ENCODE measurements around the gene GABRB3. TPM values are rescaled to one million over a fixed set of nuclear protein-coding genes. Genes with fewer than 3 reads are reported as not detected.
"Not testable (repeated sequence)": the region's sequence is repeated elsewhere in the genome, so short reads cannot be mapped to it uniquely, and the experiment has no call there.

Gene GABRB3
- total RNA-seq, 2 donors from 2014 or later = not detected

DNA sequence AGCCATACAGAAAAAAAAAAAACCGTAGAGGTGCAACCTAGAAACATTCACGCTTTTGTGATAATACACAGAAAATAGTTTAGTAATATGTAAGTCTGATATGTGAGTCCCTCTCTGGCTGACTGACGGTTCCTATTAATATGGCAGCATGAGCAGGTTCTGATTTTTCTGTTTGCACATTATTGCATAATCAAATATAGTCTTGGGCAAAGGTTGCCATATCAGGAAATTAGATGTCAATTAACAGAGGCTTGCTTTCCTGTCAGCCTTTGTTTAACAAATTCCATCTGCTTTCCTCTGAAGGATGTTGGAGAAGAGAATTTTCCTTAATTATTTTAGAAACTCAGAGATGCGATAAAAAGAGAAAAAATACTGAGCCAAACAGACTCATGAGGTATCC, 14.8 kb downstream of the GABRB3 start:
- no peak for DNase-seq (ENCODE audit: low spot score in 2 of 2)
- Mint-ChIP-seq H3K36me3 (peaks cover 0 to 6% of the 10 kb centered on the region in 2 donors), H3K9me3 (peaks cover 8 to 20% of the 10 kb centered on the region in 2 donors), H3K27ac (no peak overlapping the region)
- no peak for ATAC-seq

GRCh38 chr15:26757141-26757540, 15.7 kb downstream of the GABRB3 start:
- H3K36me3 Mint-ChIP-seq = peaks cover 0 to 10% of the 10 kb centered on the region in 2 donors
- H3K9me3 Mint-ChIP-seq = peaks cover 13 to 20% of the 10 kb centered on the region in 2 donors
- DNase-seq (ENCODE audit: low spot score in 2 of 2) (no peak), ATAC-seq (no peak)
- H3K27ac Mint-ChIP-seq = no peak overlapping the region

- ATAC-seq (no peak), DNase-seq (ENCODE audit: low spot score in 2 of 2) (no peak)
- Mint-ChIP-seq H3K9me3 (peaks cover 6 to 19% of the 10 kb centered on the region in 2 donors), H3K27ac (no peak overlapping the region), H3K36me3 (no peaks in the 10 kb centered on the region)
Measured at GRCh38 chr15:26744894-26745293, 28.0 kb downstream of the GABRB3 start.

- no peak for ATAC-seq
- no peak for DNase-seq (ENCODE audit: low spot score in 2 of 2)
- H3K36me3 Mint-ChIP-seq = no peaks in the 10 kb centered on the region
- peaks cover 14% of the 10 kb centered on the region in 2 donors for H3K9me3 Mint-ChIP-seq
- H3K27ac Mint-ChIP-seq = no peak overlapping the region
Measured at GRCh38 chr15:26739791-26740190, 33.1 kb downstream of the GABRB3 start.

- ATAC-seq (no peak), DNase-seq (ENCODE audit: low spot score in 2 of 2) (no peak)
- Mint-ChIP-seq H3K27ac (no peak overlapping the region), H3K9me3 (peaks cover 14 to 16% of the 10 kb centered on the region in 2 donors), H3K36me3 (no peaks in the 10 kb centered on the region)
Measured at GRCh38 chr15:26738996-26739395, 33.9 kb downstream of the GABRB3 start.

DNA sequence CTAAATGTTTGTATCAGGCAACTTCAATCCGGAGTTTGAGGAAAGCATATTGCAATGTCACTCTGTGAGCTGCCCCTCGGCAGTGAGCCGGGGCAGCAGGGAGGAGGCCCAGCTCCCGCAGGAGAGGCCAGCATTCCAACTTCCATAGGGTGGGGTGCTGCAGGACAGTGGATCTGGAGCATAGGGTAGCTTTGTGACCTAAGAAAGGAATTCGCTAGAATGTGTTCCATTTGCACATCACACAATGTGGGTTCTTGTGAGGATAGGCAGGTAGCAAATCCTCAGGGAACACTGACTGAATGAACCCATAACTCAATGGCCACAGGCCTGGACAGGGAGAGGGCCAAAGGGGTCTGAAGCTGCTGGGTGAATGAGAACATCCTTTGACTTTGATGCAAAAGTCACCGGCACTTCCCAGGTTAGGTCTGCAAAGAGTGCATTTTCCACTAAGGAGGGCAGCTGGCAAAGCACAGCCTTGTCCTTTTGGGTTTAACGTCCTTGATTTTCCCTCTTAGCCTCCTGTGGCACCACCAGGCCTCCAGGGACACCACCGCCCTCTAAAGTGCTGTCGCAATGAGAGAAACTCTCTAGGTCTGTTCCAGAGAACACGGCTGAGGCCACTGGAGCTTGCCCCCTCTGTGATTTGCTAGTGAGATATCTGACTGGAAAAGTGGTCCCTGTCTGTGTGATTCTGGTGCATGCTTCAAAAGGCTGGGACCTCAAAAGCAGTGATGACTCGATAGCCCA, 36.2 kb downstream of the GABRB3 start:
- Mint-ChIP-seq H3K27ac (no peak overlapping the region), H3K36me3 (peaks cover 6% of the 10 kb centered on the region in 2 donors), H3K9me3 (peaks cover 11 to 17% of the 10 kb centered on the region in 2 donors)
- no peak for DNase-seq (ENCODE audit: low spot score in 2 of 2)
- ATAC-seq = no peak

GRCh38 chr15:26731965-26732364, 40.9 kb downstream of the GABRB3 start:
- Mint-ChIP-seq H3K9me3 (peaks cover 13 to 31% of the 10 kb centered on the region in 2 donors), H3K27ac (no peak overlapping the region), H3K36me3 (peaks cover 7 to 11% of the 10 kb centered on the region in 2 donors)
- DNase-seq (ENCODE audit: low spot score in 2 of 2) (no peak), ATAC-seq (no peak)

- no peak for DNase-seq (ENCODE audit: low spot score in 2 of 2)
- H3K36me3 Mint-ChIP-seq = peaks cover 7 to 11% of the 10 kb centered on the region in 2 donors
- peaks cover 13 to 36% of the 10 kb centered on the region in 2 donors for H3K9me3 Mint-ChIP-seq
- no peak overlapping the region for H3K27ac Mint-ChIP-seq
- ATAC-seq = no peak
Measured at GRCh38 chr15:26729581-26729980, 43.3 kb downstream of the GABRB3 start.

DNA sequence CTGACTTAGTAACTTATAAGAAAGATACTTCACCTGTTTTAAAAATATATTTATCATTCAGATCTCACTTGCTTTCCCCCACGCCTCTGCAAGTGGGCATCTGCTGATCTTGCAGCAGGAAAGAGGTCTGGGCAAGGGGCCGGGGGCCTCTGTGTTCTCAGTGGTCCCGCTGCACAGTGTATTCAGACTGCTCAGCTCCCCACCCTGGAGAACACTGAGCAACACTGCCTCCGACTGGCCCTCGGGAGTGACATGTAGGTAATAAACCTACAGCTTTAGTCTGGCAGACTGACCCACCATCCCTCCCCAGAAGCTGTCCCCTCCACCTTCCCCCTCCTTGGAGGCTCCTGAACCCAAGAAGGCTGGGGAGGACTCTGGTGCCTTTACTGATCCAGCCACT, 43.8 kb downstream of the GABRB3 start:
- Mint-ChIP-seq H3K27ac (no peak overlapping the region), H3K9me3 (peaks cover 13 to 40% of the 10 kb centered on the region in 2 donors), H3K36me3 (peaks cover 7 to 11% of the 10 kb centered on the region in 2 donors)
- DNase-seq (ENCODE audit: low spot score in 2 of 2) (no peak), ATAC-seq (no peak)

GRCh38 chr15:26724381-26725150, 48.3 kb downstream of the GABRB3 start:
- no peak overlapping the region for H3K27ac Mint-ChIP-seq
- peaks cover 7 to 32% of the 10 kb centered on the region in 2 donors for H3K9me3 Mint-ChIP-seq
- ATAC-seq = no peak
- no peak for DNase-seq (ENCODE audit: low spot score in 2 of 2)
- peaks cover 0 to 8% of the 10 kb centered on the region in 2 donors for H3K36me3 Mint-ChIP-seq

- no peak overlapping the region for H3K27ac Mint-ChIP-seq
- DNase-seq (ENCODE audit: low spot score in 2 of 2) = no peak
- peaks cover 15 to 35% of the 10 kb centered on the region in 2 donors for H3K9me3 Mint-ChIP-seq
- no peak for ATAC-seq
- H3K36me3 Mint-ChIP-seq = peaks cover 0 to 14% of the 10 kb centered on the region in 2 donors
Measured at GRCh38 chr15:26722621-26723160, 50.2 kb downstream of the GABRB3 start.

DNA sequence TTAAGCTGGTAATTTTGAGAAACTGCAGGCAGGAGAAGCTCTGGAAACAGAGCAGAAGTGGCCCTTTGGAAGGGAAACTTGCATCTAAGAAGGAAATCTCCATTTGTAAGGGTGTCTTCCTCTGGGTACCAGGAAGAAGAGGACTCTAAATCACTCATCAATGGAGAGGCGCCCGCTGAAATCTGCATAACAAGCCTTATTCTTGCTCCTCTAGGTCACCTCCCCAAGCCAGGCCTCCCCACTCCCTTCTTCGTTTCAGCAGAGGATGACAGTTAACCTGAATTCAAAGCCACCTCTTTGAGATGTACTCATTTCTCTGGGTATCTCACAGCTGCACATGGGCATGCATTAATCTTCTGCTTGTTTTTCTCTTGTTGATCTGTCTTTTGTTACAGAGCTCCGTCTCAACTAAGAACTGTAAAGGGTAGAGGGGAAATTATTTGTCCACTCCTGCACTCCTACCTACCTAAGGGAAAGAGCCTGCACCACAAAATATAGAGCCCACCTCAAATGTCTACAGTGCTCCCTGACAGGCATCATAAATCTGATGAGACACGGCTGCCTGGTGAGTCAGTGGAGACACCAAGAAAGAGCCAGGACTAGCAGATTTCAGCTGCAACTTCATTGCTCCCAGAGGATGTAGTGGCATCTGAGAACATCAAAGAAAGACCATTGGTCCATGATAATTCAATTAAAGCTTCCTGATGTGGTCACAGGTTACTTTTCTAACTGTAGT, 51.5 kb downstream of the GABRB3 start:
- peaks cover 0 to 14% of the 10 kb centered on the region in 2 donors for H3K36me3 Mint-ChIP-seq
- H3K9me3 Mint-ChIP-seq = peaks cover 22 to 34% of the 10 kb centered on the region in 2 donors
- no peak for DNase-seq (ENCODE audit: low spot score in 2 of 2)
- ATAC-seq = no peak
- no peak overlapping the region for H3K27ac Mint-ChIP-seq

- no peak for ATAC-seq
- peaks cover 22 to 30% of the 10 kb centered on the region in 2 donors for H3K9me3 Mint-ChIP-seq
- H3K27ac Mint-ChIP-seq = no peak overlapping the region
- no peak for DNase-seq (ENCODE audit: low spot score in 2 of 2)
- H3K36me3 Mint-ChIP-seq = peaks cover 0 to 14% of the 10 kb centered on the region in 2 donors
Measured at GRCh38 chr15:26720546-26720945, 52.3 kb downstream of the GABRB3 start.

GRCh38 chr15:26719866-26720265, 53.0 kb downstream of the GABRB3 start:
- not testable (repeated sequence) for ATAC-seq; H3K27ac Mint-ChIP-seq; DNase-seq (ENCODE audit: low spot score in 2 of 2)
- Mint-ChIP-seq H3K36me3 (peaks cover 0 to 14% of the 10 kb centered on the region in 2 donors), H3K9me3 (peaks cover 22 to 29% of the 10 kb centered on the region in 2 donors)

DNA sequence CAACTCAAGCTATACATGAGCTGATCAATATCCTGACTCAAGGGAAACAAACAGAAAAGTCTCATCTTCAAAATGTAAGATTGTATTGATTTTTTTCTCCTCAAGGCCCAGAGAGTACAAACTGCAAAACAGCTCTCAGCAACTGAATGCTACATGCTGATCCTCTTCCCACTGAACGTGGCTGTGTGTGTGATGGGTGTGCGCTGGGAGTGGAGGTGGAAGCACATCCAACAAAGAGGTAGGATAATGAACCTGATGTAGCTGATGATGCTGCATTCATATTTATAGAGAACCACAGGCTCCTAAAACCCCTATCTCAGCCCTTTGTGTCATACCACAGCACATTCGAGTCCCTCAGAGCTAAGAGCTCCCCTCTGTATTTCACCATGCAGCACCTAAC, 56.8 kb downstream of the GABRB3 start:
- H3K36me3 Mint-ChIP-seq = peaks cover 12 to 22% of the 10 kb centered on the region in 2 donors
- ATAC-seq = no peak

DNA sequence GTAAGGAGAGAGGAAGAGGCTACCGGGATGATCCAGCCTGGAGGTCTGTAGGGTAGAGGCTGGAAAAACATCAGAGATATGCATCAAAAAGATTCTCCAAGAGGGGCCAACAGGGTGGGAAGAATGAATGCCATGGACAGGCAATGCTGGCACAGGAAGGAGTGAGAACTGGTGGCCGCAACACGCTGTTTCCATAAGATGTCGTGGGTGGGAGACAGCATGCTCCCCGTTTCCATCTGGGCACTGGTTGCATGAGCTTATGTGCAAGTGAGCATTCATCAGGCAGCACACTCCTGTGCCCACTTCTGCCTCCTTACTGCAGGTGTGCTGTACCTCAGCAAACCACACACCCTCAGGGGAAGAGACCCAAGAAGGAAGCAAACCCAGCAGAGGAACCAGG, 59.4 kb downstream of the GABRB3 start:
- Mint-ChIP-seq H3K9me3 (peaks cover 28 to 31% of the 10 kb centered on the region in 2 donors), H3K27ac (no peak overlapping the region), H3K36me3 (peaks cover 8 to 12% of the 10 kb centered on the region in 2 donors)
- no peak for ATAC-seq
- DNase-seq (ENCODE audit: low spot score in 2 of 2) = no peak

More for the DNA sequence above, 56.8 kb downstream of the GABRB3 start:
- Mint-ChIP-seq H3K27ac (no peak overlapping the region), H3K9me3 (peaks cover 37 to 41% of the 10 kb centered on the region in 2 donors)
- no peak for DNase-seq (ENCODE audit: low spot score in 2 of 2)
